NCI-H2171 treated with DMSO at 0.1 percent for 48 hours (cell line): ENCODE measurements around the gene TAOK2.
"Not testable (repeated sequence)": the region's sequence is repeated elsewhere in the genome, so short reads cannot be mapped to it uniquely, and the experiment has no call there.

Source experiments
- DNase-seq: peaks from one replicate; lab custom pipeline; 2025; lab: John Stamatoyannopoulos, UW

TAOK2 gene

GRCh38 chr16:30023586-30023985, 49.9 kb downstream of the TAOK2 start:
- no peak for DNase-seq

- DNase-seq = no peak
Measured at GRCh38 chr16:30024451-30024850, 50.8 kb downstream of the TAOK2 start.

- no peak for DNase-seq
Measured at GRCh38 chr16:30025156-30025555, 51.5 kb downstream of the TAOK2 start.

- DNase-seq = no peak
Measured at GRCh38 chr16:30025574-30025973, 51.9 kb downstream of the TAOK2 start.

GRCh38 chr16:30026449-30026848, 52.8 kb downstream of the TAOK2 start:
- no peak for DNase-seq

- peak; percentile 91 for DNase-seq
Measured at GRCh38 chr16:30027588-30028437, 54.1 kb downstream of the TAOK2 start.

- no peak for DNase-seq
Measured at GRCh38 chr16:30028438-30029076, 54.9 kb downstream of the TAOK2 start.

GRCh38 chr16:30030011-30030685, 56.5 kb downstream of the TAOK2 start:
- peak; percentile 50 for DNase-seq

GRCh38 chr16:30030841-30031413, 57.3 kb downstream of the TAOK2 start, which contains the start of gene TLCD3B:
Gene TLCD3B, minus strand, starts transcription at chr16:30031271. Its CDS starts 744 bp downstream, at chr16:30030527.
- DNase-seq = peak; percentile 49

- DNase-seq = no peak
Measured at GRCh38 chr16:30031477-30031918, 57.8 kb downstream of the TAOK2 start.

- peak; percentile 85 for DNase-seq
Measured at GRCh38 chr16:30032083-30032819, 58.6 kb downstream of the TAOK2 start.

GRCh38 chr16:30033270-30033669, 59.6 kb downstream of the TAOK2 start:
- DNase-seq = no peak

- no peak for DNase-seq
Measured at GRCh38 chr16:30040221-30040620, 66.6 kb downstream of the TAOK2 start.

GRCh38 chr16:30040690-30041089, 67.0 kb downstream of the TAOK2 start:
- DNase-seq = not testable (repeated sequence)

GRCh38 chr16:30041841-30042240, 68.2 kb downstream of the TAOK2 start:
- no peak for DNase-seq
